Left hindlimb (tissue), 1 donor: ENCODE data around the gene PROC.
"Not testable (repeated sequence)": the region's sequence is repeated elsewhere in the genome, so short reads cannot be mapped to it uniquely, and the experiment has no call there.

Experiments used
- DNase-seq: peaks from one replicate; pipeline ENCODE4 v3.0.0-alpha.2; 2018

The PROC gene

DNA sequence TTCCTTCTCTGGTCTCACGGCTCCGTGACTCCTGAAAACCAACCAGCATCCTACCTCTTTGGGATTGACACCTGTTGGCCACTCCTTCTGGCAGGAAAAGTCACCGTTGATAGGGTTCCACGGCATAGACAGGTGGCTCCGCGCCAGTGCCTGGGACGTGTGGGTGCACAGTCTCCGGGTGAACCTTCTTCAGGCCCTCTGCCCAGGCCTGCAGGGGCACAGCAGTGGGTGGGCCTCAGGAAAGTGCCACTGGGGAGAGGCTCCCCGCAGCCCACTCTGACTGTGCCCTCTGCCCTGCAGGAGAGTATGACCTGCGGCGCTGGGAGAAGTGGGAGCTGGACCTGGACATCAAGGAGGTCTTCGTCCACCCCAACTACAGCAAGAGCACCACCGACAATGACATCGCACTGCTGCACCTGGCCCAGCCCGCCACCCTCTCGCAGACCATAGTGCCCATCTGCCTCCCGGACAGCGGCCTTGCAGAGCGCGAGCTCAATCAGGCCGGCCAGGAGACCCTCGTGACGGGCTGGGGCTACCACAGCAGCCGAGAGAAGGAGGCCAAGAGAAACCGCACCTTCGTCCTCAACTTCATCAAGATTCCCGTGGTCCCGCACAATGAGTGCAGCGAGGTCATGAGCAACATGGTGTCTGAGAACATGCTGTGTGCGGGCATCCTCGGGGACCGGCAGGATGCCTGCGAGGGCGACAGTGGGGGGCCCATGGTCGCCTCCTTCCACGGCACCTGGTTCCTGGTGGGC lies 10.0 kb downstream of the PROC start:
- DNase-seq: no peak

DNA sequence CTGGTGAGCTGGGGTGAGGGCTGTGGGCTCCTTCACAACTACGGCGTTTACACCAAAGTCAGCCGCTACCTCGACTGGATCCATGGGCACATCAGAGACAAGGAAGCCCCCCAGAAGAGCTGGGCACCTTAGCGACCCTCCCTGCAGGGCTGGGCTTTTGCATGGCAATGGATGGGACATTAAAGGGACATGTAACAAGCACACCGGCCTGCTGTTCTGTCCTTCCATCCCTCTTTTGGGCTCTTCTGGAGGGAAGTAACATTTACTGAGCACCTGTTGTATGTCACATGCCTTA lies 10.5 kb downstream of the PROC start:
- DNase-seq: no peak

DNA sequence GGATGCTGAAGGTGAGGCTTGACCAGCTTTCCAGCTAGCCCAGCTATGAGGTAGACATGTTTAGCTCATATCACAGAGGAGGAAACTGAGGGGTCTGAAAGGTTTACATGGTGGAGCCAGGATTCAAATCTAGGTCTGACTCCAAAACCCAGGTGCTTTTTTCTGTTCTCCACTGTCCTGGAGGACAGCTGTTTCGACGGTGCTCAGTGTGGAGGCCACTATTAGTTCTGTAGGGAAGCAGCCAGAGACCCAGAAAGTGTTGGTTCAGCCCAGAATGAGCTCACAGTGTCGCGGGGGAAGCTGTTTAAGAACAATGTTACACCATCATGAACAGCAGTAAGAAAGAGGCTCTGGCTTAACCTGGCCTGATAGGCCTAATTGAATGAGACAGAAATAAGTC lies 11.1 kb downstream of the PROC start:
- no peak for DNase-seq

DNA sequence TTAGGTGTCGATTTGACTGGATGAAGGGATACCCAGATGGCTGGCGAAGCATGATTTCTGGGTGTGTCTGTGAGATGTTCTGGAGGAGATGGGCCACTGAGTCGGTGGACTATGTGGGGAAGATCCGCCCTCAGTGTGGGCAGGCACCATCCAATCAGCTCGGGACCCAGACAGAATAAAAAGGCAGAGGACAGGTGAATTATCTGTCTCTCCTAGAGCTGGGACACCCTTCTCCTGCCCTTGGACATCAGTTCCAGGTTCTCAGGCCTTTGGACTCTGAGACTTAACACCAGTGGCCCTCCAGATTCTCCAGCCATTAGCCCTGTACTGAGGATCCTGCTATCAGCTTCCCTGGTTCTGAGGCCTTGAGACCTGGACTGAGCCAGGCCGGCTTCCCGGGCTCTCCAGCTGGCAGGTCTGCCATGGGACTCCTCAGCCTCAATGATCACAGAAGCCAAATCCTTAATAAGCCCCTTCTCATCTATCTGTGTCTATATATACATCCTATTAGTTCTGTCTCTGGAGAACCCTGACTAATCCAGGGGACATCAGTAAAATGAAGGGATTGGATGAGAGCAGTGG lies 11.7 kb downstream of the PROC start:
- no peak for DNase-seq

DNA sequence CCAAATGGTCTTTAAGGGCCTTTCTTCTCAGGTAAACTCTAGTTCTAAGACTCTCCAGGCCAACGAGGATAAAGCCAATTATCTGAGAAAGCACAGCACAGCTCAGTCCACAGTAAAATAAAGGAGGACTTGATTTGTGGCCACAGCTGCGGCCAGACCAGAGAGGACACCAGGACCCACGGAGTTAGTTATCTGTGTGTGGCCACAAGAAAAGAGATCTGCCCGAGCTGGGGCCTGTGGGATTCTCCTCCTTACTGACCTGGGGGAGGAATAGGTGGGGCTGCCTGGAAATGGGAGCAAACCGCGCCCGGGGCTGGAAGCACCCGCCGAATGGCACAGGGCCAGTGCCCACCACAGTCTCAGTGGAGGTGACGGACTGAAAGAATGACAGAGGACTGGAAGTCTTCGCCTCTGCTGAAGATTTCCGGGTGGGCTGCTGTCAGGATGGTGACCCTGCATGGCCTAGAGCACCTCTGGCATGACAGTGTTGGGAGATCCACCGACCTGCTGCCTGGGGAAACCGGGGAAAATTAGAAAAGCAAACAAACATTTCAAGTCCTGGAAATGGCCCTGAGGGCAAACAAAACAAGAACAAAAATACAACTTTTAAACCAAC lies 13.3 kb downstream of the PROC start:
- no peak for DNase-seq

DNA sequence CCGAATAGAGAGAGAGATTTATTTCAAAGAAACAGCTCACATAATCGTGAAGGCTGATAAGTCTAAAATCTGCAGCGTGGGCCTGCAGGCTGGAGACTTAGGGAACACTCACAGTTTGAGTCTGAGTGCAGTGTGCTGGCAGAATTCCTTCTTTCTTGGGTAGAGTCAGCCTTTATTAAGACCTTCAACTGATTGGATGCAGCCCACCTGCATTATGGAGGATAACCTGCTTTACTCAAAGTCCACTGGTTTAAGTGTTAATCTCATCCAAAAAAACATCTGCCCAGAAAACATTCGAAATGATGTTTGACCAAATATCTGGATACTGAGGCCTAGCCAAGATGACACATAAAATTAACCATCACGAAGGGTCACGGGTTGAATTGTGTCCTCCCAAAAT lies 16.3 kb downstream of the PROC start:
- DNase-seq: no peak

DNA sequence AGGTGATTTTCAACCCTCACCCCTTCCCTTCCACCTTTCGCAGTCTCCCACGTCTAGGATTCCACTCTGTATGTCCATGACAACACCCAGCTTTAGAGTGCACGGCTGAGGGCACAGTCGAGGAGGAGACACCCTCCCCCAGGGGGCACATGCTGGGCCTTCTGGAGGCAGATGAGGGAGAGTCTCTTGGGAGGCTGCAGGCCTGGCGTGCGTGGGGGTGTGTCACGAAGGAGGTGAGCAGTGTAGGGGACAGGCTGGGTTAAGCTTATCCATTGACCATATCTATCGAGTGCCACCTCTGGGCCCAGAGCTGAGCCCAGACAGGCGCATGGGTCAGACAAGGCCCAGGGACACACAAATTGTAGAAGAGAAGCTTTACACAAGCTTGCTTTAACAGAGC lies 18.8 kb downstream of the PROC start:
- DNase-seq: no peak

DNA sequence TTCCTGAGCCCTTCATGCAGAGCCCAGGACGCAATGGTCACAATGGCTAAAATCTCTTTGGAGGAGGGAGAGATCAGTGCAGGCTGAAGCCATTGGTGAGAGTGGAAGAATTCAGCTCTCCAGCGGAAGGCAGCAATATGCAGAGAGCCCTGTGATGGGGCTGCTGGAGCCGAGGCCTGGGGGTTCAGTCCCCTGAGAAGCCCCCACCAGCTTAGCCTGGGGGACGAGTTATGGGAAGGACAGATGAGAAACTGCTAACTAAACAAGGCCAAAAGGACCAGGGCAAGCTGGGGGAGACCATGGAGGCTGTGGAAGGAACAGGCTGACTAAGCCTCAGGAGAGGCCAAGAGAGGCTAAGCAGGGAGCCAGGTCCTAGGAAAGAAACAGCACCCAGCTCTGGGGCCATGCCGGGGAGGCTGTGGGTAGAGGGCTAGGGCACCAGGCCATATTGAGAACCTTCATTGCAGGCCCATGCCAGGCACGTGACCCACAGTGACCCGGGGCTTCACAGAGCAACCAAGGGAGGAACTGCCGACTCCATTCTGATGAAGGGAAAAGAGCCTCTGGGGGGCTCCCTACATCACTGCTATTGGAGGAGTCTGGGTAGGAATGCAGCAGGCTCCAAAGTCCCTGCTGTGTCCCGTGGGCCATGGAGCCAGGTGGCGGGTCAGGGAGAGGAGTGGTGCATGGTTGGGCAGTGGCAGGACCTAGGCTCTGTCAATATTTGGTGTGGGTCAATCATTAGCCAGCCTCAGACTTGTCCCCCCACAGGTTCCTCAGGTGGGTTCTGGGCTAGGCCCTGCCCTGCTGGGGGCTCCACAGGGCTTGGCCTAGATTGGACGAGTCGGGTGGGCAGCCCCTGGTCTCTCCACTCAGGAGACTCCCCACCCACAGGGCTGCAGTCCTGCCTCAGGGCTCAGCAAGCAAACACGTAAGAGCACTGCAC lies 19.8 kb downstream of the PROC start:
- DNase-seq: no peak

DNA sequence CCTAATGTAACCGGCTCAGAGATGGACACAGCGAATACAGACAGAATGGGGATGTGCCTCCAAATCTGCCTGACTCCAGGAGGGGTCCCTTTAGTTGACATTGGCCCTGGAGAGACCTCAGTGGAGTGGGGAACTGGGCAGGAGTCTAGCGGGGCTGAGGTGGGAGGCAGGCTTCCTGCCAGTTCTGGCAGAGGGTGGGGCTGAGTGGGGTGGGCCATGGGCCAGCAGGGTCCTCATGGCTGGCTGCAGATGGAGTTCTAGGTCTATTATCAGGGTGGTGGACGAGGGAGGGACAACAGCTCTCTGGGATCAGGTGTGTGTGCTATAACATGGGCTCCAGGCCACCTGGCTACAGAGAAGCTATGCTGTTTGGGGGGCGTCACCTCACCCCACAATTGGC lies 21.1 kb downstream of the PROC start:
- DNase-seq: no peak

DNA sequence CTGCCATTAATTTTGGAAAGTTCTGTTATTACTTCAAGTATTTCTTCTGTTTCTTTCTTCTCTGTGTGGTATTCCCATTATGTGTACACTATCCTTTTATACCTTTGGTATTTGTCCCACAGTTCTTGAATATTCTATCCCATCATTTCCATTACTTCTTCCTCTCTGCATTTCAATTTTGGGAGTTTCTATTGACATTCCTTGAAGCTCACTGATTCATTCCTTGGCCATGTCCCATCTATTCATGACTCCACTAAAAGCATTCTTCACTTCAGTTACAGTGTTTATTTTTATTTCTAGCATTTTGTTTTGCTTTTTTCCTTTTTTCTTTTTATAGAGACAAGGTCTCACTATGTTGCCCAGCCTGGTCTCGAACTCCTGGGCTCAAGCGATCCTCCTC lies 30.3 kb downstream of the PROC start:
- DNase-seq: no peak

DNA sequence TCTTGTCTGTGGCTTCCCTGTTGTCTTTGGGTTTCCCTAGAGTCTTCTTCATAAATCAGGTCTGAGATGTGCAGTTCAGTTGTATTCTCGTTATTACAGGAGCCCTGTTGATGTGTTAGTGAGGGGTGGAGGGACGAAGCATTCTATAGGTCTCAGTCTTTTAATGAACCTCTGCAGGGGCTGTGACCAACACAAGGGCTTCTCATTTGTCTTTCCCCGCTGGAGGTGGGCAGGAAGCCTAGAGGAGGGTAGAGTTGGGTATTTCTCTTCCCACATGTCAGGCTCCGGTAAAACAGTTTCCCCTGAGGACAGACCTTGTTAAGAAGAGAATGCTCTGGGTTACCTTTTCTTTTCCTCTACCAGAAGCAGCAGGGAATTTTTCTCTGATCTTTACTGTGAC lies 31.2 kb downstream of the PROC start:
- DNase-seq: no peak

DNA sequence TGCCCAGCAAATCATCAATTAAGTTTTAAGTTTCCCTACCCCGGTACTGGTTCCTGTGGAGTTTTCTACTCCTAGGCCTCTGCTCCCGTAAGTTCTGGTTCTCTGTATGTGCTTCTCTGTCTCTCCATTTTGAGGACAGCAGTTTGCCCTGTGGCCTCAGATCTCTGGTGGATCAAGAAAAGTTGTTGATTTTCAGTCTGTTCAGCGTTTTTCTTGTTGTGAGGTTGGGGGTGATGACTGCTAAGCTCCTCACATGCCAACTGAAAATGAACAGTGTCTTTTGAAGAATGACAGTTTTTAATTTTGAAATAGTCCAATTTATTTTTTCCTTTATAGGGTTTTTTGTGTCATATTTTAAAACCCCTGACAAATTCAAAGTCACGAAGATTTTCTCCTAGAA lies 31.7 kb downstream of the PROC start:
- DNase-seq: no peak

DNA sequence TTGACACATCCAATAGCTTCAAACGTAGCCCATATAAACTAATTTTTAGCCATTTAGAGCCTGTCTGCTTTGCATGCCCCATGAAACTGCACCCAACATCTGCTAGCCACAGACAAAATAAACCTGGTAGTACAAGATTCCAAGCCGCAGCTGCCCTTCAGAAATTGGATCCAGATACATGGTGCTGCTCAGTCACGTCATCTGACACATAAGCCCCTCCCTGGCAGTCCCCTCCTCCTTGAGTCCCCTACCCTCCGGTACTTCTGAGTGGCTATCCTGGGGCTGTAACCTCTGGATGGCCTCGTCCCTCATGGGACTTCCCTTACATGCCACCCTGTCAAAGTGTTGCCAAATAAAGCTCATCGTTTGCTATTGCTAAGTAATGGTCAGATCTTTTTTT lies 33.8 kb downstream of the PROC start:
- no peak for DNase-seq

DNA sequence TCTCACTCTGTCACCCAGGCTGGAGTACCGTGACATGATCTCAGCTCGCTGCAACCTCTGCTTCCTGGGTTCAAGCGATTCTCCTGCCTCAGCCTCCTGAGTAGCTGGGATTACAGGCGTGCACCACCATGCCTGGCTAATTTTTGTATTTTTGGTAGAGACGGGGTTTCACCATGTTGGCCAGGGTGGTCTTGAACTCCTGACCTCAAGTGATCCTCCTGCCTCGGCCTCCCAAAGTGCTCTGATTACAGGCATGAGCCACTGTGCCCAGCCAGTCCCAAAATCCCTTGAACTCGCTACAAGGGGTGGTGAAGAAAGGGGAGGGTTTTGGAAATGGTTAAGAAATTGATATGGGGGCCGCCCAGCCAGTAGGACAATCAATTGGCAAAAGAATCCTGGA lies 34.2 kb downstream of the PROC start:
- DNase-seq: not testable (repeated sequence)

DNA sequence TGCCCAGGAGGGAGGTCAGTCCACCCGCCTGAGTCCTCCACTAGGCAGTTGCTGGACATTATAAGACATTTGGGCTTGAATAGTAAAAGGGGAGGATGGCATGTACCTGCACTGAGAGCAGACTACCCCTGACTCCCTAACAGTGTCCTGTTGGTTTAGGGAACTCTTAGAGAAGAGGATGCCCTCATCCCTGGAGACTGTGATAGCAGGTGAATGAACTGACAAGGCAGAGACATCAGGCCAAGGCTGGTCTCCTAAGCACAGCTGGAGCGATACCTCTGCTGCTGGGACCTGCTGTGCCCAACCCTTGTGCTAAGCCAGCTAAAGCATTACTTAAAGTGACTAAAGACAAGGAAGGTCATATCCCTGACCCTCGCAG lies 34.8 kb downstream of the PROC start:
- no peak for DNase-seq

DNA sequence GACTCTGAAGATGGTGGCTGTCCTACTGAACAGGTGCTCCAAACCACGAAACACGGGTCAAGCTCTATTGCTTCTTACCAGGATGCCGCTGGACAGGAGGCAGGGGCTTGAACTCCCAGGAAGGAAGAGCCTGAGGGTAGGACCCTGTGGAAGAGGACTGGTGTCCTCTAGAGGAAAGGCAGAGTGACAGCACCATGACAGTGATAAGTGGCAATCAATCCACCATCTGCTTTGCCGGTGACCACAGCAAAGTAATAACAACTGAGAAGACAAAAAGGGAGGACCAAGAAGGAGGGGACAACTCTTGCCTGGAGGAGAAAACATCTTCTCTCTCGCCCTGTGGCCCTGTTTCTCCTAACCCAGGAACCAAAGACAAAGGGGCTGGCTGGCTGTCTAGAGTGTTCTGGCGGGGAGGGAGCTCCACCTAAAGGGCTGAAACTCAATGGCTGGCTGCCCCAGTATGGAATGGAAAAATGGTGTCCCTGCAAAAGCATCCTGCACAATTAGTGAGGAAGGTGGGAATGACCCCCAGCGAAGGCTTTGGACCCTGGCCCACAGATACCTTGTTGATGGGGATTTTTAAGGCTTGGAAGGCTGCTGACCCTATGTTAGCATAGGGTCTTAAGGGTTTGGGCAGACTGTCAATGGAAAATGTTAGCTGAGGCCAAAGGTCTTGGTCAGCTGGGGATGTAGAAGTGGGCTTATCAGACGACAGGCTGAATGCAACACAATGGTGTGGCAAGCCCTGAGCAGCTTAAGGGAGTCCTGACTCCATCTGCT lies 35.4 kb downstream of the PROC start:
- no peak for DNase-seq

DNA sequence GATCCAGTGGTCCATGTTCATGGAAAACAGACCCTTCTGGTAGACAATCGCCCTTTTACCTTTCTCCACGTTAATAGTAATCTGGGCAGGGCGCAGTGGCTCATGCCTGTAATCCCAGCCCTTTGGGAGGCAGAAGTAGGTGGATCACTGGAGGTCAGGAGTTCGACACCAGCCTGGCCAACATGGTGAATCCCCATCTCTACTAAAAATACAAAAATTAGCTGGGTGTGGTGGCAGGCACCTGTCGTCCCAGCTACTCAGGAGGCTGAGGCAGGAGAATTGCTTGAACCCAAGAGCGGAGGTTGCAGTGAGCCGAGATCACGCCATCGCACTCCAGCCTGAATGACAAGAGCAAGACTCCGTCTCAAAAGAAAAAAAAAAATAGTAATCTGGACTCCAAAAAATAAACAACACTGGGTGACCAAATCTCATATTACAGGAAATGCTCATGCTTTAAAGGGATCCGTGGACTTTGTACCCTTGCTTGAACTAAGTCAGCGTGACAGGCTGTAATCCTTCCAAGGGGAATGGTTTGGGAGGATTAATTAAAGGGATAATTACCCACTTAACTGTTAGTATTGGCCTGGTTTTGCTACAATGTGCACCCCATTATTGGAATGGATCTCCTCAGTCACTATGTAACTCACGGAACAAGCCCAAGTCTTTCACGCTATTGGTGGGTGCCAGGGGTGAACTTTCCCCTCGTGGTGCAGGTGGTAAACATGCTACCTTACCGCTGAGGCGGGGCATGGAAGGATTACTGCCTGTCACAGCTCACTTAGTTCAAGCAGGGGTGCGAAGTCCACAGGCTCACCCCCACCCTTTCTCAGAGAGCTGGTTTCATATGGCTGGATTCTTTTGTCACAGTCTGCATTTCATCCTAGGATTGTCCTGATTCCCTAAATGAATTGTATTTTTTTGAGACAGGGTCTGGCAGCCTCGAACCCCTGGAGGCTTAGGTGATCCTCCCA lies 36.7 kb downstream of the PROC start:
- no peak for DNase-seq

DNA sequence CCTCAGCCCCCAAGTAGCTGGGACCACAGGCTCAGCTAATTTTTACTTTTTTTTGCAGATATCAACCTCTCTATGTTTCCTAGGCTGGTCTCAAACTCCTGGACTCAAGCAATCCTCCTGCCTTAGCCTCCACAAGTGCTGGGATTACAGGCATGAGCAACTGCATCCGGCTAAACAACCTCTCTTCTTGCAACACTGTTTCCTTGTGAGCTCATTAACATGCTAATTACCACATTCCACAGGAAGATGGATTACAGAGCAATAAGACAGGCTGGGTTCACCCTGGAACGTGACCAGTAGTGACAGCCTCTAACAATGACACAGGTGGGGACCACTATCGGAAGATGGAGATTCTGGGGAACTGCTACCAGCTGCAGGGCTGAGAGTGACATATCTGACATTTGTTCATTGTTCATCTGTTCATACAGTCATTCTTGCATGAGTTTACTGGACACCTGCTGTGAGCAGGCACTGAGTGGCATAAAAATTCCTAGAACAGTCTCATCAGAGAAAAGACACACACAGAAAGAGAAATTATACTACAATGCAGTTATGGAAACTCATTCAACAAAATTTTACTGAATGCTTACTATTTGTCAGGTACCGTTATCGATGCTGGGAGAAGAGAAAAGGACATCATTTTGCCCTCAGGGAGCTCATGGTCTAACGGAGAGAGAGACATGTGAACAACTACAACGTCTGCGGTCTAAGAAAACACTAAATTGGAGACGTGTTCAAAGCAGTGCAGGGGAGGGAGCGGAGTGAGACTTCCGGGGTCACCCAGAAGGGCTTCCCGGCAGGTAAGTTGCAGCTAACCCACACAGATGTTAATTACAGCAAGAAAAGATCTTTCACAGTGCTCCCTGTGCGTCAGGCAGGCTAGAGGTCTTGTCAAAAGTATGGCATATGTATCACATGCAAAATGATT lies 37.6 kb downstream of the PROC start:
- no peak for DNase-seq

DNA sequence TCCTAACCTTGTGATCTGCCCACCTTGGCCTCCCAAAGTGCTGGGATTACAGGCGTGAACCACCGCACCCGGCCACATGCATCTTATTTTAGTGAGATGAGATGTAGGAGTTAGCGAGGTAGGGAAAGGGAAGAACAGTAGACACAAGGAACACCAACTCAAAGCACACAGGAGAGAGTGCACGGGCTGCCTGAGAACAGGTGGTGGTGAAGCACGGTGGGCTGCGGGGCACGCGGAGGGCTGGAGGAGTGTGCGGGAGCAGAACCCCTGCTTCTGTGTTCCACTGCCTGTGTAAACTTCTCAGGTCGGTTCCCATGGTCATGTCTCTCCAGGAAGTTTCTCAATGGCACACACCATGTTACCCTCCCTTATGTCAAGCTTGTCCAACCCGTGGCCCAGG lies 38.7 kb downstream of the PROC start:
- DNase-seq: no peak

DNA sequence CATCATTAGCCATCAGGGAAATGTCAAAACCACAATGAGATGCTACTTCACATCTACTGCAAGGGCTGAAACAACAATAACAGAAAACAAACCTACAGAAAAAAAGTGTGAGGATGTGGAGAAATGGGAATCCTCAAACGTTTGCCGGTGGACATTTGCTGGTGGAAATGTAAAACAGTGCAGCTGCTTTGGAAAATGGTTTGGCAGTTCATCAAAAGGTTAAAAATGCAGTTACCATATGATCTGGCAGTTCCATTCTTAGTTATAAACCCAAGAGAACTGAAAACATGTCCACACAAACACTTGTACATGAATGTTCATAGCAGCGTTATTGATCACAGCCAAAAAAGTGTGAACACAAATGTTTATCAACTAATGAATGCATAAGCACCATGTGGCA lies 44.2 kb downstream of the PROC start:
- no peak for DNase-seq
